ENCODE measurements around the gene IFRD1.
"Not testable (repeated sequence)": the region's sequence is repeated elsewhere in the genome, so short reads cannot be mapped to it uniquely, and the experiment has no call there.

IFRD1 gene

DNA sequence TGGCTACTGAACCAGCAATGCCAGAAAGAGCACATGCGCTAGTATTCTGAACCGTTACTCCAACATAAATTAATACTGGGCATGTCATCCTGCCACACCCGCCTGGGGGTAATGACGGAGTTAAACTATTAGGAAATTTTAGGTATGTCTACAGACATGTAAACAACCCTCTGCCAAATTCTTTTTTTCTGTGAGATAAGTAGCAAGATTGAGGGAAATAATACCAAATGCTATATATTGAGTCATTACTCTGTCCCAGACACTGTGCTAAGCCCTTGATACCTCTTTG lies 37.9 kb downstream of the IFRD1 start:
- DNase-seq (ENCODE audit: low spot score) = no peak

DNA sequence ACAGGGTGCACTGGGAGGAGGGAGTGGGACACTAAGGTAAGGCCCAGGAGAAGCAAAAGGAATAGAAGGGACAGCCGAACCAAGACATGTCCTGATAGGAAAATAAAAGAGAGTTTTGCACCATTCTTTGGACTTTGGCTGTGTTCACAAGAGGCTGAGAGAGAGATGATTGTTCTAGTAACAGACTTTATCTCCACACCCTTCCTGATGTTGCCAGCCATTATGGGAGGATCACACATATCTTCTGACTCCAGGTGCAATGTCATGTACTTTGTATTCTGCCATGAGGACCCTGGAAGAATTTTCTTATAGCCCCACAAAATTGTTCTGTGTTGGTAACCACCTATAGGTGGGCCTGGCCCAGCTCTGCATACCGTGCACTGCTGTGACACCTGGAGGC lies 41.9 kb downstream of the IFRD1 start:
- no peak for DNase-seq (ENCODE audit: low spot score)

- no peak for DNase-seq (ENCODE audit: low spot score)
Observed at GRCh38 chr7:112494656-112495055, 44.4 kb downstream of the IFRD1 start.

DNA sequence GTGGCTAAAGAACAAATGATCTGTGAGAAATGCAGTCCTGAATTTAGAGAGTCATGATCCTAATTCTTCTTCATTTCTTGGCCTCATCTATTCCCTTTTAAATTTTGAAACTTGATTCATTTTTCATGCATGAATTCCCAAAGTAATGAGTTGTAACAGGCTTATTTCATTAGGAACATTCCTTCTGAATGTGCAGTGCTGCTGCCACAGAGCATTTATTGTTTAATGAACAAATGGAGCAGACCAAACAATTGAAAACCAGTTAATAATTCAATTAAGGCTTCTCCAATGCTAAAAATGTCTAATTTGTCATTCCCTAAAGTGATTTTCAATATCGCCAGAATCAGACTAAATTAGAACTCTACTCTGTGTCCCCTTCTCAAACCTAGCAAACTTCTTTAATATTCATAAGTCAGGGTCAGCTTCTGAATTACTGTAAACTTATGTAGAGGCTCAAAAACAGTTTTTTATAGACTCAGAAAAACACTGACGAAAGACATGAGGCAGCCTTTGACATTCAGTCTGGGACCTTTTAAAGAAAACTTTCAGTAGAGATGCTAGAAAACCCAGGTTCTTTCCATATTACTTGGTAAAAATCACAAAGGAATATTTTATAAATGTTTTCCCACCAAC lies 45.0 kb downstream of the IFRD1 start:
- no peak for DNase-seq (ENCODE audit: low spot score)

GRCh38 chr7:112495810-112496462 lies 45.7 kb downstream of the IFRD1 start:
- no peak for DNase-seq (ENCODE audit: low spot score)

DNA sequence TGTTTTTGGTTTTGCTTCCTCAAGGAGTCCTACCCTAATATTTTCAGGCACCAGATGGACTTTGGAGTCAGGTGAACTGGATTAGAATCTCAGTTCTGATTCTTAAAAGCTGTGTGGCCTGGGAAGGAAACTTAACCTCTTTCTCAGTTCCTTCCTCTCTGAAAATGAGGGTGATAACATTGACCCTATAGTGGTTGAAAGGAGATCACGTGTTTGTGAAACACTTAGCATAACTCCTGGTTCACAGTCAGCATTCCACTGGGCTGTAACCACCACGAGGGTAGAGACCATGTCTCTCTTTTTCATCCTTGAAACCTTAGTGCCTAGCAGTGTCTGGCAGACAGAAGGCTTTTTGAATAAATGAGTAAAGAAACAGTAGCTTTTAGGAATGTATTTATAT lies 47.2 kb downstream of the IFRD1 start:
- no peak for DNase-seq (ENCODE audit: low spot score)

DNA sequence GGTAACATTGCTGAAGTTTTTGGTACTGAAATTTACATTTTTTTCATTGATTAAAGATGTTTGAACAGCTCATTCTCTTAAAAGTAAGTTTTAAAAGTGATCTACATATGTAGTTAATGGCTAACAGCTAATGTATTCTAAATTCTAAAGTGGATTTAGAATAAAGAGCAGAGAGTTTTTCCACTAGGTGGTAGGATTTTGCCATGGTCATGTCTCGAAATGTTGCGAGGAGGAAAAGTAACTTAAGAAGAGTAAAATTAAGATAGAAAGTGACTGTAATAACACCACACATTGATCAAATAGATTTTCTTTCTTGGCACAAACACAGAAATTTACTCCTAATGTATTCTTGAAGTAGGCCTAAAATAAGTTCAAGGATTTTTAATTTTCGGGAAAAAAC lies 50.4 kb downstream of the IFRD1 start:
- DNase-seq (ENCODE audit: low spot score) = no peak

- DNase-seq (ENCODE audit: low spot score) = no peak
Observed at GRCh38 chr7:112501801-112502503, 51.7 kb downstream of the IFRD1 start.

- DNase-seq (ENCODE audit: low spot score) = no peak
Observed at GRCh38 chr7:112502700-112503099, 52.4 kb downstream of the IFRD1 start.

DNA sequence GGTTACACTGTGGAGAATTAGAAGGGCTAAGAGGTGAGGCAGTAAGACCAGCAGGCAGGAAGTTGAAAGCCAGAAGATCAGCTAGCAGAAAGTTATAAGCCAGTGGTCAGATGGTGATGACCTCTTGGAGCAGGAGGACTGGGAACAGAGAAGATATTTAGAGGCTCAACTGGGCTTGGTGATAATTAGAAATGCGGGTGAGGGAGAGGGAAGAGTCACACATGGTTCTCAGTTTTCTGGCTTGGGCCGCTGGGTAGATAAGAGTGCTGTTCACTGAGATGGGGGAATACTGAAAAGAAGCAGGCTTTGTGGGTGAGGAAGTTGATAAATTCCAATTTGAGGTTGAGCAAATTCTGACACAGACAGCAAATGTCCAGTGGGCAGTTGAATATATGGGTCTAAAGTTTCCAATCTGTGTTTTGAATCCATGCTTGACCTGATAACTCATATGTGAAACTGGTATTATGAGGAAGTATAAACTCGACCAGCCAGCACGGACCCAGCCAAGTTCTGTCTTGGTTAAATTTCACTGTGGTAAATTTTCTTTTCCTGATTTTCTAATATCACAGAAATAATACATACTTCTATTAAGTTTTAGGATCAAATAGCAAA lies 53.2 kb downstream of the IFRD1 start:
- DNase-seq (ENCODE audit: low spot score) = no peak

- DNase-seq (ENCODE audit: low spot score) = no peak
Observed at GRCh38 chr7:112504093-112504695, 53.9 kb downstream of the IFRD1 start.

DNA sequence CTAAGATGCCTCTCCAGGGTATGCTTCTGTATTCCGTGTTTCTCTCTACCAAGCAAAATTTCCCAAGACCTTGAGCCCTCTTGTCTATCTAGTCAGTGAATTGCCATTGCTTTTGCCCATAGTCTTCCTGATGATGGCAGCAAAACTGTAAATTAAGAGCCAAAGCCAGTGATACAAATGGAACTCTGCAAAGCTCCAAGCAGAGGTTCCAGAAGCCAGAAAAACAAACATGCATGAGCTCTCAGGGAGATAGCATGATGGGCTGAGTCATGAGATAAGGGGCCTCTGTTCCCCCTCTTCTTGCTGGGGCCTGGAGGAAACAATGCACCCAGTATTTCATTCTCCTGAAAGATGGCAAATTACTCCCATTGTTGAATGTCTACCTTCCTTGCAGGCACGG lies 55.2 kb downstream of the IFRD1 start:
- no peak for DNase-seq (ENCODE audit: low spot score)

DNA sequence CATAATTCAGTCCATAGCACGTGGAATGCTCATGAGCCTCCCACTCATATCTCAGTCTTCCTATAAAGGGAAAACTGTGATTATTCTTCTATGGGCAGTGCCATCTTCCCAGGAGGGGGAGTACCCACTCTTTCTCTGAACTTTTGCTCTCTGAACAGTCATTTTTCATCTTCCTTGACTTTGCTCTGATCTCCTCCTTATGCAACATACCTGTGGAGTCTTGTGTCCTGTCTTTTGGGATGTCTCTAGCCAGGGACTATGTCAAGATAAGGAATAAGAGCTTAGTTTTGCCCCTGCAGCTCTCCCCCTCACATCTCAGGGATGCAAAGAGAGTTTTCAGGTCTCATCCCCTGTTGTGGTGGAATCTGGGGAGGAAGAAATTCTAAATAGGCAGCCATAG lies 58.1 kb downstream of the IFRD1 start:
- DNase-seq (ENCODE audit: low spot score) = no peak

- no peak for DNase-seq (ENCODE audit: low spot score)
Observed at GRCh38 chr7:112509402-112509801, 59.1 kb downstream of the IFRD1 start.

DNA sequence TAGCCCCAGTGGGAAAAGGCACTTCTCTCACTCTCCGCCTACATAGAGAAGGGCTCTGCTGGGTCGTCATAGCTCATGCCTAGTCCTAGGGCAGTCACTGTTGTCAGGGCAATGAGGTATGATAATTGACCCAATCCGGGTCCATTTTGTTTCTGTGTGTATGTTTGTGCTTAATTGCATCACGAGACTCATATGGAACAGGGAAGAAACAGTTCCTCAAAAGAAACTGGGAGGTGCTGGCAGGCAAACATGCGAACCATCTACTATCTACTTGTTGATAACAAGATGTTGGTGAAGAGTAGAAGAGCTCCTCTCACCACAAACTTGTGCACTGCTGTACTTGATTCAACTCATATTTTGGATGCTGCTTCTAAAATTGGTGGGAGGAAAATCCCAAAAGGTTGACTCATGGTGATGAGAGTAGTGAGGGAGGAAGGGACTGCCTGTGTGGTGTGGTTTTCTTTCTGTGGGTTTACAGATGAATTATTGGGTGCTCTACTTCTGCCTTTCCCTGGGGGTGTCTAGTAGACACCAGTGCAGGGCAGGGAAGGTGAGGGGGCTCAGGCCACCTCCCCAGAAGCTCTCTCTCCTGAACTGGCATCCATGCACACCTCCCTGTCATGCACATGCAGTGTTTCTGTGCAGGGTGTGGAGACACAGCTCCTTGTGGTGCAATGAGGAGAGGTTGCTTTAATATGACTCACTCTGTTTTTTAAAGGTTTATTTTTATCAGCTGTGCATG lies 59.9 kb downstream of the IFRD1 start:
- DNase-seq (ENCODE audit: low spot score) = peak; percentile 68

GRCh38 chr7:112510743-112511110 lies 60.5 kb downstream of the IFRD1 start:
- no peak for DNase-seq (ENCODE audit: low spot score)

GRCh38 chr7:112511451-112512202 lies 61.4 kb downstream of the IFRD1 start:
- no peak for DNase-seq (ENCODE audit: low spot score)

- DNase-seq (ENCODE audit: low spot score) = no peak
Observed at GRCh38 chr7:112512451-112513210, 62.4 kb downstream of the IFRD1 start.

GRCh38 chr7:112515989-112516388 lies 65.7 kb downstream of the IFRD1 start:
- DNase-seq (ENCODE audit: low spot score) = no peak

DNA sequence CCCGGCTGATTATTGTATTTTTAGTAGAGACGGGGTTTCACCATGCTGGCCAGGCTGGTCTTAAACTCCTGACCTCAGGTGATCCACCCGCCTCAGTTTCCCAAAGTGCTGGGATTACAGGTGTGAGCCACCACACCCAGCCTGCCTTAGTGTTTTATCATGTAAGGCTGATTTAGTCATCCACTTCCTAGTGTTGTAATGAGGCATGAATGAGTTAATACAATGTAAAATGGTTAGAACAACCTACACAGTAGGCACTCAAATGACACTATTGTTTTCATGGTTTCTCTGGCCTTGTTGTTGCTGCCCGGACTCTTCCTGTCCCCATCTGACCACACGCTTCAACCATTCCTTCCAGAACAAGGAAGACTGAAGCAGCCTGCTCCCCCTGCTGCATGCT lies 66.2 kb downstream of the IFRD1 start:
- not testable (repeated sequence) for DNase-seq (ENCODE audit: low spot score)

DNA sequence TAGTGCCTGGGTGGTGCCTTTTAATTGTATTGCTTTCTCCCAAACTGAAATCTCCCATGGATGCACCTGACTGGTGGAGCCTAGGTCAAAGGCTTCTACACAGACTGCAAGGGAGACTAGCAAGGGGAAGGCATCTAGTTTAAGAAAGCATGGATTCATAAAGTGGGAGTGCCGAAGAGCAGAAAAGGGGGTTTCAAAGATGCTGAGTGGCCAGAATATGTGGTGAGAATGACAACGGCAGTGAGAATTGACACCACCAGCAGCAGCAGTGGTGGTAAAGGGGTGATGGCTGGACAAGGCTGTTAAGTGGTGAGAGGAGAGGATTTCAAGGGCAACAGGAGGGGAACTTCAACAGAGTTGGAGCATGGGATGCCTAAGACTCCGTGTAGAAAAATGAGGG lies 67.2 kb downstream of the IFRD1 start:
- no peak for DNase-seq (ENCODE audit: low spot score)
